Activated gamma-delta T cell treated with Interleukin-2 at 50 U/mL for 16 hours (primary cell): Measurements from ENCODE around the gene BICDL2.
A peak's percentile ranks its signal among the peaks of the same experiment; 100 is the strongest.

ENCODE experiments used
- DNase-seq: peaks from one replicate; pipeline ENCODE4 v3.0.0-alpha.2; 2020

Gene BICDL2

GRCh38 chr16:3045758-3046640, 9.3 kb upstream of the BICDL2 start, which contains the start of gene MMP25:
MMP25 (plus strand) TSS chr16:3046561; CDS start chr16:3046918, 357 bp downstream.
- DNase-seq = no peak

DNA sequence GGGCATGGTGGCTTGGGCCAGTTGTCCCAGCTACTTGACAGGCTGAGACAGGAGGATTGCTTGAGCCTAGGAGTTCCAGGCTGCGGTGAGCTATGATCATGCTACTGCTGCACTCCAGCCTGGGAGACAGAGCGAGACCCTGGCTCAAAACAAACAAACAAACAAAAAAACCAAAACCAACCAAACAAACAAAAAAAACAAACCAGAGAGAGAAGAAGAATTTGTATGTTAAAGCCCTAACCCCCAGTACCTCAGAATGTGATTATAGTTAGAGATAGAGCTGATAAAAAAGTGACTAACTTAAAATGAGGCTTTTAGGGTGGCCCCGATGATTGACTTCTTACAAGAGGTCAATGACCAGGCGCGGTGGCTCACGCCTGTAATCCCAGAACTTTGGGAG, 8.0 kb upstream of the BICDL2 start:
- no peak for DNase-seq

DNA sequence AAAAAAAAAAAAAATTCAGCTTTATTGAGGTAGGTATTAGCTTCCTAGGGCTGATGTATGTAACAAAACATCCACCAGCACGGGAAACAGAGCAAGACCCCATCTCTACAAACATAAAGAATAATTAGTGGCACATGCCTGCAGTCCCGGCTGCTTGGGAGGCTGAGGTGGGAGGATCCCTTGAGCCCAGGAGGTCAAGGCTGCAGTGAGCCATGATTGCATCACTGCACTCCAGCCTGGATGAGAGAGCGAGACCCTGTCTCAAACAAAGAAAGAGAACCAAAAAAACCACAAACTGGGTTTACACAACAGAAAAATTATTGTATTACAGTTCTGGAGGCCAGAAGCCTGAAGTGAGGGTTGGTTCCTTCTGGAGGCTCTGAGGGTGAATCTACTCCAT, 5.6 kb upstream of the BICDL2 start:
- DNase-seq = no peak

- DNase-seq = no peak
Observed at GRCh38 chr16:3038896-3039295, 2.2 kb upstream of the BICDL2 start.

- no peak for DNase-seq
Observed at GRCh38 chr16:3038256-3038655, 1.5 kb upstream of the BICDL2 start.

DNA sequence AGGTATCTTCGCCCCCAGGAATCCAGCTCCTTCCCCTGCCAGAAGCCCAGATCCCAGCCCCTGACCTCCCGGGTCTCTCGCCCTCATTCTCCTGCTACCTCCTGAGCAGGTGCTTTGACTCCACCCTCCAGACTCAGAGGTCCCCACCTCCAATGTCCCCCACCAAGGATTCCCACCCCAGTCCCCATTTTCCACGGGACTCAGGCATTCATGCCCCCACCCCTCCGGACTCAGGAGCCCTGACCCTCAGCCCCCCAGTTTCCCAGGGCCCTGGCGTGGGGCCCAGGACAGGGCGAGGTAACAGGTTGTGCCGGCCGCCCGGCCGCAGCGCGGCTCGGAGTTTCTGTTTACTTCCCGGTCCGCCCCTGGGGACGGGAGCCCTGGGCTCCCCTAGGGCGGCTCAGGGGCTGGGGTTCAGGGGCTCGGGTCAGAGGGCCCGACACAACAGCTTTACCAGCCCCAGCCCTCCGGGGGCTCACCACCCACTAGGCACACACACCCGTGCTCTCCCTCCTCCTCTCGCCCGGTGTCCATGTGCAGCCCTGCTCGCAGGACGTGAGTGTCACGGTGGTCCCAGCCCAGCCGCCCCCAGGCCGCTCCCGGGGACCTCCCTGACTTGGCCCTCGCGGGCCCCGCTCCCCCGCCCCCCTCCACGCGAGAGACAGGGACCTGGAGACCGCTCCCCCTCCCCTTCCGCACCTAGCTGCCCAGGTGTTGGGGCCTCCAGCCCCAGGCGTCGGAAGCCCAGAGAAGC, 595 bp downstream of the BICDL2 start:
- DNase-seq = no peak

DNA sequence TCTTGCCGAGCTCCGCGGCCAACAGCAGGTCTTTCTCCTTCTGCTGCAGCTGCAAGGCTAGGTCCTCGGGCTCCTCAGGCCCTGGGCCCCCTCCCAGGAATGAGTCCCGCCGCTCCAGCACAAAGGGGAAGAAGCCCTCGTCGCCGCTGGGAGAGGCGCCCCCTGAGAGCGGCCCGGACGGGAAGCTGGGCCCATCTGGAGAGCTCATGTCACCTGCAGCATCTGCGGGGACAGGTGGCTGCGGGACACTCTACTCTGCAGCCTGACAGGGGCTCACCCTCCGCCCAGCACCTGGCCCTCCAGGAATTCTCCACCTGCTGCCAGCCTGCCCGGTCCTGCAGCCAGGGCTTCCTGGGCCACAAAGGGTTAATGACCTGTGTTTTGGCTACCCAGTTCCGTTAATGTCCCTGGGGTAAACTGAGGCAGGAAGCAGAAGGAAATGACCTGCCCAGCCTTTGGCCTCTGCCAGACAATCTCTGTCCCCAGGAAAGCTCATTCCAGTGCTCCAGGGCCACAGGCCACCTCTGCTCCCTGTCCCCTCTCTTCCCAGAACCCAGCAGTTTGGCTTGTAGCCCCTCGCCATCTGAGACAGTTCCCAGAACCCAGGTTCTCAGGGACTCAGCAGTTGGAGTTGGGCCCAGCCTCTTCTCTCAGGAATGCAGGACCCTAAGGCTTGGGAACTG, 1.3 kb downstream of the BICDL2 start:
- DNase-seq = no peak

DNA sequence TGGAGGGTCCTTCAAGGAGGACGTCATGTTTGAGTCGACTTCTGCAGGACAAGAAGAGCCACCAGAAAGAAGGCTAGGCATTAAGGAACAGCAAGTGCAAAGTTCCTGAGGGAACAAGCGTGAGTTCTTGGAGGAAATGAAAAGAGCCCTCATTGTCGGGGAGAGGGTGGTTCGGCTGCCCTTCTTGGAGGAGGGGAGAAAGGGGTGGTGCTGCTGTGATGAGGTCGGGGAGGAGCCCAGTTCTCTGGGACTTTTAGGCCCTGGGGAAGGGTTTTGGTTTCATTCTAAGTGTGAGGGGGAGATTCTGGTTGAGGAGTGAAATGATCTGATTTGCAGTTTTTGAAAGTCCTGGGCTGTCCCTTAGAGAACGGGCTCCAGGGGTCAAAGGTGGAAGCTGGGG, 4.1 kb downstream of the BICDL2 start:
- no peak for DNase-seq

DNA sequence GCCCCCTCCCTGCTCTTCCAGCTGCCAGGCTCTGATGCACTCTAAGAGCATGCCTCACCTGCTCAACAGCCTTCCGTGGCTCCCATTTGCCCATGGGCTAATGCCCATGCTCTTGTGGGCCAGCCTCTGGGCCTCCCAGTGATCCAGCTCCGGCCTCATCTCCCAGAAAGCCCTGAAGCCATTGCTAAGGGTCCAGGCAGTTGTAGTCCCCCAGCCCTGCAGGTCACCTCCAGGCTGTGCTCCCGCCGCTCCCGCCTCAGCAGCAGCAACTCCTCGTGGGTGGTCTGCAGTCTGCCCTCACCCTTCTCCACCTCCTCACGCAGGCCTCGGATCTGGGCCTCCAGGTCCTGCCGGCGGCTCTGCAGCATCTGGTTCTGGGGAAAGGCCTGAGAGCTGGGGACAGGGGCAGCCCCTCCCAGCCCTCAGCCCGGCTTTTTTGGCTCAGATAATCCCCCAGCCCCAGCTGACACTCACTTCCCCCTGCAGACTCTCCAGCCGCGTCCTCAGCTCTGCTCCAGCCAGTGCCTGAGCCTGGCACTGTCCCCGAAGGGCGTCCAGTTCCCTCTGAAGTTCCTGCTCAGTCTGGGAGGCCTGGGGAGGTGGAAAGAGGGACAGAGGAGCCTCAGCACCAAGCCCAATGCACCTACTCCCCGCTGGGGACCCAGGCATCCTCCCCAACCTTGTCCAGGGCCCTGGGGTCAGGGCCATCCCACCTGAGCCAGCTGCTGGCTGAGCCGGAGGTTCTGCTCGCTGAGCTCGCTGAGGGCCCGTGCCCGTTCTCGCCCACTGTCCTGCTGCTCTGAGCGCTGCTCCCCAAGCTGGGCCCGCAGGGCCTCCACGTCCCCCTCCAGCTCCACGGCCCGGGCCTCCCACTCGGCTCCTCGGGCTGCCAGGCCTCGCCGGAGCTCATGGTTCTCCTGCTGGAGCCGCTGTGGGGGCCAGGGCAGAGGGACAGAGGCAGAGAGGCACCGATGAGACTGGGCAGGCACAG, 6.2 kb downstream of the BICDL2 start:
- DNase-seq = no peak

DNA sequence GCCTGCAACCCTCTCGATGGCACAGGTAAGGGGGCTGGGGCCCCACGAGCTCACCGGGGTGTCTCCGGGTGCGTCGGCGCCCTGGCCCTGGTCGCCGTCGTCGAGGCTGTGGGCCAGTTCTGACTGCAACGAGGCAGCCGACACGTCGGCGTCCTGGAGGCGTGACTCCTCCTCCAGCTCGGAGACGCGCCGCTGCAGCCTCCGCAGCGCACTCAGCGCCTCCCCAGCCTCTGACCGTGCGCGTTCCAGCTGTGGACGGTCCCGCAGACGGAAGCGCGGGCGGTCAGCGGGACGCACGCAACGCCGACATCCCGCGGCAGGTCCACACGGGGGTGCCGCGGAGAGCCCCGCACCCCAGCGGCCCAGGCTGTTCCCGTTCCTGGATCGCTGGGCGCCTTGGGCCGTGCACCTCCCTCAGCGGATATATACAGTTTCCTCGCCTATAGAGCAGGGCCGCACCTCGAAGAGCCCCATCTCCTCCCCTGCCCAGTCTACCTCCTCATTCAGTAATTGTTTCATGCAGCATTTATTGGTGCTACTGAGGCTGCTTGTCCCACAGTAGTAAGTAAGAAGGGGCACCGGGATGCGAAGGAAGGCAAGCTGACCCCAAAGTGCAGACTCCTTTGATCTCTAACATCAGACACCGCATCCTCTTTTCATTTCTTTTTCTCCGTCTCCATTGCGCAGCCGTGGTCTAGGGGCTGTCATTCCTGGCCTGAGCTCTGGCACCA, 7.1 kb downstream of the BICDL2 start:
- peak; percentile 22 for DNase-seq

DNA sequence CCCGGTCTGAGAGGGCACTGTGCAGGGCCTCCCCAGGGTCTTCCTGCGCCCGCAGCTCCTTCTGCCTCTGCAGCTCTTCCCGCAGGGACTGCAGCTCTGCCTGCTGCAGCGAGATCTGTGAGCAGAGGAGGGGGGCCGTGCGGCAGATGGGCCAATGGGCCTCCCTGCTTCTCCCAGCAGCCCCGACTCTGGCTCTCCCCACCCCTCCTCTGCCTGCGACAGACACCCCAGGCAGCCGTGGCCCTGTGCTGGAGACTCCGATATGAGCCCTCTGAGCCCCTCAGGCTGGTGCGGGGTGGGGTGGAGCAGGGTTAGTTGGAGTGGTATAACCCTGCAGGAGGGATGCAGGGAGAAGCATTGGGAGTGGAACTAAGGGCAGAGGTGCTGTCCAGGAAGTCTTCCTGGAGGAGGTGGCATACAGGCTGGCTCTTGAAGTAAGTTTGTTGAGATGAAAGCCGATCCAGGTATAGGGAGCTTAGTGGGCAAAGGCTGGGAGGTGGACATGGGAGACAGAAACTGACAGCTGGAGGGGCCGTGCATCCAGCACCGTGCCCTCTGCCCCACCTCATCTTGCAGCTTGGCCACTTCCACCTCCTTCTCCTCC, 7.9 kb downstream of the BICDL2 start:
- DNase-seq = no peak

GRCh38 chr16:3027983-3028715, 8.6 kb downstream of the BICDL2 start:
- peak; percentile 87 for DNase-seq

DNA sequence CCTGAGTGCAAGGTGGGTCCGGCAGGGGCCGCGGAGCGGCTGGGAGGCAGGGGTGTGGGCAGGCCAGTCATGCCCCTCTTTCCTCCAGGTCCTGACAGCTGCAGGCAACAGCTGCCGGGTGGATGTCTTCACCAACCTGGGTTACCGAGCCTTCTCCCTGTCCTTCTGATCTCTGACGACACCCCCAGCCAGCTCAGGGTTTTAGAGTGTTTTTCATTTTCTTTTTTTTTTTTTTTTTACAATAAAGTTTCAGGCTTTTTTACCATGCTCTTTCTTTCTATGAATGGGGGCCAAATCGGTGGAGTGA, 9.3 kb downstream of the BICDL2 start:
- no peak for DNase-seq

- no peak for DNase-seq
Observed at GRCh38 chr16:3026609-3027488, 9.9 kb downstream of the BICDL2 start.

DNA sequence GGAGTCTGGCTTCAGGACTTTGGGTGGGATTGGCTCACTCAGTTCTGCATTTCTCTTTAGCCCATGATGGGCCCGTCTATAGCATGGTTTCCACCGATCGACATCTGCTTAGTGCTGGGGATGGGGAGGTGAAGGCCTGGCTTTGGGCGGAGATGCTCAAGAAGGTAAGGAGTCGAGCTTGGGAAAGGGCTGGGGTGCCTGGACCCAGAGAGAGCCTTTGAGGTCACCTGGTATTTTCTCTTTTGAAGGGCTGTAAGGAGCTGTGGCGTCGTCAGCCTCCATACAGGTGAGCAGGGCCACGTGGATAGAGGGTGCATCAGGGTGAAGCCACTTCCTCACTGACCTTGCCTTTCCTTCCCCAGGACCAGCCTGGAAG, 10.8 kb downstream of the BICDL2 start:
- DNase-seq = no peak

DNA sequence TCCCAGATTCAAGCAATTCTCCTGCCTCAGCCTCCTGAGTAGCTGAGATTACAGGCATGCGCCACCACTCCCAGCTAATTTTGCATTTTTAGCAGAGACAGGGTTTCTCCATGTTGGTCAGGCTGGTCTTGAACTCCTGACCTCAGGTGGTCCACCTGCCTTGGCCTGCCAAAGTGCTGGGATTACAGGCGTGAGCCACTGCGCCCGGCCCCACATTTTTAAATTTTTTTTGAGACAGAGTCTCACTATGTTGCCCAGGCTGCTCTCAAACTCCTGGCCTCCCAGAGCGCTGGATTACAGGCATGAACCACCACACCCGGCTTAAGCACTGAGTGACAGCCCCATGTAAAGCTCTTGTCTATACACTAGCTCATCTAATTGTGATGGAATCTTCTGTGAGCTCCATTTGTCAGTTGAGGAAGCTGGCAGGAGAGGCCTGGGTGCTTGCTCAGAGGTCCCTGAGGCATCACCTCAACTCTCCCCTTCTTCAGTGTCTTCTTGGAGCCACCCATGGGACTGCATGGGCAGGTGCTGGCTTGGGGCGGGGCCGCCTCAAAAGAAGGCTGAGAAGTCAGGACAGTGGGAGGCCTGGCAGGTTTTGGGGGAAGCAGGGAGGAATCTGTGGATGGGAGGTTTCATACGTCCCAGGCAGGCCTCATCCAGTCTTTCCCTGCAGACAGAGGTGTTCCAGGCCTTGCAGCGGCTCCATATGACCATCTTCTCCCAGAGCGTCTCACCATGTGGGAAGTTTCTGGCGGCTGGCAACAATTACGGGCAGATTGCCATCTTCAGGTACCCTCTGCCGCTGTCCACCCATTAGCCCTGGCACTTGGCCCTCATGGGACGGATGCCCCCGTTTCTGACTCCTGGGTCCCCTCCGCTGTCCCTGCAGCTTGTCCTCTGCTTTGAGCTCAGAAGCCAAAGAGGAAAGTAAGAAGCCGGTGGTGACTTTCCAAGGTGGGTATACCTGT, 11.4 kb downstream of the BICDL2 start:
- DNase-seq = no peak

DNA sequence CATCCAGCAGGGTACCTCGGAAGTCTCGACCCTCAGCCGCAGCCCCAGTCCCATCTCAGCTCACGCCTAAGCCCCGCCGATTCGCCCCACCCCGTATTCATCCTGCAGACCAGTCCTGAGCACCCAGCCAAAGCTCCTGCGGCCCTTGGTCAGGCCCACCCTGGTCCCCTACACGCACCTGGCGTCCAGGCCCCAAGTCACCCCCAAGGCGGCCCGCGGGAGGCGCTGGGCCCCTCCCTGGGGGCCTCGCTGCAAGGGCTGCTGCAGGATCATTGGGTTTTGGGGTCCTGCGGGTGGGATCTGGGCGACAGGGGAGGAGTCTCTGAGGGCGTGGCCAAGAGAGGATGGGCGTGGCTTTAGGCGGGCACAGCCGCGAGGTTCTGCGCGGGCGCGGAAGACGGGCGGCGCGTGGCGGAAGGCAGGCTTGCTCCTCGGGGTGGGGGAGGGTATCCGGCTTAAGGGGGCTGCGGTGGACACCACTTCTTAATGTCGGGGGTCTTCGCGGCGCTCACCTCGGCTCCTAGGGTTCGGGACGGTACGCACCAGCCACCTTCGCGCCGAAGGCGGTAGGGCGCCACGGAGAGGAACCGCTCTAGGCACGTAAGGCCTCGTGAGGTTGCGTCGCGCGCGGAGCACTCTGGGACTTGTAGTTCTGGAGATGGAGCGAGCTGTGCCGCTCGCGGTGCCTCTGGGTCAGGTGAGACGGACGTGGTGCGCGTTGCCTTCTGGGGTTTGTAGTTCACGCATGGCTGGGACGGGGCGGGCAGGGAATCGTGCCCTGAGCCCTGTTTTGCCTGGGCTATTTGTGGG, 12.9 kb downstream of the BICDL2 start, which contains the start of the genes HCFC1R1 and THOC6:
Gene HCFC1R1, minus strand, starts transcription at position 274 of the 810 bp plus-strand sequence. Its CDS starts 1 bp downstream, at position 273.
Gene THOC6, plus strand, starts transcription at position 367 of the 810 bp plus-strand sequence. Its CDS starts 292 bp downstream, at position 659.
- peak; percentile 92 for DNase-seq
